HG03439 (cell line): Measurements from ENCODE around the gene STXBP5L.
"Not testable (repeated sequence)": the region's sequence is repeated elsewhere in the genome, so short reads cannot be mapped to it uniquely, and the experiment has no call there.

Experiments
- ATAC-seq: cut with Tn5 transposase; IDR thresholded peaks from one replicate; pipeline ENCODE4 v1.9.1; 2021; ENCODE audit warnings: mild to moderate bottlenecking, moderate library complexity; ENCODE audit not compliant: unreplicated experiment

The STXBP5L gene

DNA sequence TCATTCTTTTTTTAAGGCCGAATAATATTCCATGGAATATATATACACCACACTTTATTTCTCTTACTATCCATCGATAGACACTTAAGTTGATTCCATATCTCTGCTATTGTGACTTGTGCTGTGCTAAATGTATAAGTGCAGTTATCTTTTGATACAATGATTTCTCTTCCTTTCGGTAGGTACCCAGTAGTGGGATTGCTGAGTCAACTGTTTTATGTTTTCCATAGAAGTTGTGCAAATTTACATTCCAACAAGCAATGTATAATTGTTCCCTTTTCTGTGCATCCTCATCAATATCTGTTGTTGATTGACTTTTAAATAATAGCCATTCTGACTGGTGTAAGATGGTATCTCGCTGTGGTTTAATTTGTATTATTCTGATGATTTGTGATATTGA is 81.0 kb downstream of the STXBP5L start:
- no peak for ATAC-seq

DNA sequence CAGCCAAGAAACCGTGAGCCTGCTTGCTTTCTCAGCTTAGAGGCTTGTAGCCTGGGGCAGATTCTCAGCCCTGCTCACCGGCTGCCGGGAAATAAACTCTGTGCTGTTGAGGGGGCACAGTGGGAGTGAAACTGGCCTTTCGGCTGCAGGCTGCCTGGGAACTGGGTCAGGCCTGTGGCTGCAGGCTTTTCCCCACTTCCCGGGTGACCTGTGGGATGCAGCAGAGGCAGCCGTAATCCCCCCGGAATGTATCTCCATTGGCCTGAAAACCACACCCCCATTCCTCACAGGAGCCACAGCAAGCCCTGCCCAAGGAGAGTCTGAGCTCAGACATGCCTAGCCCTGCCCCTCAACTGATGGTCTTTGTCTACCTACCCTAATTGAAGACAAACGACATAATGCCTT is 110.9 kb downstream of the STXBP5L start:
- no peak for ATAC-seq

DNA sequence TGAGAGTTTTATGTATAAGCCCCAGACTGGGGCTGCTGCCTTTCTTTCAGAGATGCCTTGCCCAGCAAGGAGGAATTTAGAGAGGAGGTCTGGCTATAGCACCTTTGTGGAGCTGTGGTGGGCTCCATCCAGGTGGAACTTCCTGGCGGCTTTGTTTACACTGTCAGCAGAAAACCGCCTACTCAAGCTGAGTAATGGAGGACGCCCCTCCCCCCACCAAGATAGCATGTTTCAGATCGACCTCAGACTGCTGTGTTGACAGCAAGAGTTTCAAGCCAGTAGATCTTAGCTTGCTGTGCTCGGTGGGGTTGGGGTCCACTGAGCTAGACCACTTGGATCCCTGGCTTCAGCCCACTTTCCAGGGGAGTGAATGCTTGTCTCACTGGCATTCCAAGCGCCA is 155.6 kb downstream of the STXBP5L start:
- ATAC-seq: no peak

DNA sequence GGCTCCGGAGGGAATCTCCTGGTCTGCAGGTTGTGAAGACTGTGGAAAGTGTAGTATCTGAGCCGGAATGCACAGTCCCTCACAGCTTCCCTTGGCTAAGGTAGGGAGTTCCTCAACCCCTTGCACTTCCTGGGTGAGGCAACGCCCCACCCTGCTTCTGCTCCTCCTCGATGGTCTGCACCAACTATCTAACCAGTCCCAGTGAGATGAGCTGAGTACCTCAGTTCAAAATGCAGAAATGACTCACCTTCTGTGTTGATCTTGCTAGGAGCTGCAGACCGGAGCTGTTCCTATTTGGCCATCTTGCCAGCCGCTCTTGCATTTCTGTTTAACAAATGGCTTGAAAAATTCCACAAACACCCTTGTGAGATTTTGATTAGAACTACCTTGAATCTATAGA is 156.1 kb downstream of the STXBP5L start:
- ATAC-seq: no peak

DNA sequence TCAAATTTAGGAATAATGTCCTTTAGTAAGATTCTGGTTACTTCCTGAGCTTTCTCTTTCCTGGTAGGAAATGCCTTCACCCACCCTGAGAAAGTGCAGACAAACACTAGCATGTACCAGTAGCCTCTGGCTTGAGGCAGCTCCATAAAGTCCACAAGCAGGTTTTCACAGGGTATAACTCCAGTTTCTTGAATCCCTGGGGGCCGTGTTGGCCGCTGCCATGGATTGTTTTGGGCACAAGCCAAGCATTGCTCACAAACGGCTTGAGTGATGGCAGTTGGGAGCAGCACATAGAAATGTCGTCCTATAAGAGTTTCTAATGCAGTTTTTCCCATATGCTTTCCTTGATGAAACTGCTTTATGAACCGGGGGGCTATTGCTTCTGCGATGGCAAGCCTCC is 164.1 kb downstream of the STXBP5L start:
- ATAC-seq: no peak

DNA sequence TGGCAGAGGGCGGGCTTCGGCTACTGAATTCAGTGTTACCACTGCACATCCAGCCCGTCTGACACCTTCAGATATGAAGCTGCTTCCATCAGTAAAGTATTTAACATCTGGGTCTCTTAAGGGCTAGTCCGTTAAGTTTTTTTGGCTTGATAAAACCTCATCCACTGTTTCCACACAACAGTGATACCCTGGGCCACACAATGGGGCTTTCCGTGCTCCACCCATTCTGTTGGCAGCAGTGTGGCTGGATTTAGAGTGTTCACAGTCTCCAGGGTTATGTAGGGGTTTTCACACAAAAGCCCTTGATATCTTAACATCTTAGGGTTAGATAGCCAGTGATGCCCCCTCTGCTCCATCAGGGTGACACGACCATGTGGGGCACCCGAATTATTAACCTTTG is 165.0 kb downstream of the STXBP5L start:
- no peak for ATAC-seq

DNA sequence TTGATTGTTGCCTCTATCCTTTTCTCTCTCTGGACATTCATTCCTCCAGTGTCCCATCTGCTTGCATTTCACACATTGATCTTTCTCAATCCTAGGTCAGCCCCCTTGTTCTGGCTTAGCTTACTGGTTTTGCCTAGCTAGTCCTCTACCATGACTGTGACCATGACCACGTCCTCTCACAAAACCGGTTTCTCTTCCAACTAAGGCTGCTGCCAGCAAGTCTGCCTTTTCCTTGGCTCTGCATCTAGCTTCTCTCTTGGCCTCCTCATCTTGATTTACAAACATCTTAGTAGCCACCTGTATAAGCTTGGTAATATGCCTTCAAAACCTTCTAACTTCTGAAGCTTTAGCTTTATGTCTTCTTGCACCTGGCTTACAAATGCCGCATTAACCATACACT is 167.2 kb downstream of the STXBP5L start:
- no peak for ATAC-seq

DNA sequence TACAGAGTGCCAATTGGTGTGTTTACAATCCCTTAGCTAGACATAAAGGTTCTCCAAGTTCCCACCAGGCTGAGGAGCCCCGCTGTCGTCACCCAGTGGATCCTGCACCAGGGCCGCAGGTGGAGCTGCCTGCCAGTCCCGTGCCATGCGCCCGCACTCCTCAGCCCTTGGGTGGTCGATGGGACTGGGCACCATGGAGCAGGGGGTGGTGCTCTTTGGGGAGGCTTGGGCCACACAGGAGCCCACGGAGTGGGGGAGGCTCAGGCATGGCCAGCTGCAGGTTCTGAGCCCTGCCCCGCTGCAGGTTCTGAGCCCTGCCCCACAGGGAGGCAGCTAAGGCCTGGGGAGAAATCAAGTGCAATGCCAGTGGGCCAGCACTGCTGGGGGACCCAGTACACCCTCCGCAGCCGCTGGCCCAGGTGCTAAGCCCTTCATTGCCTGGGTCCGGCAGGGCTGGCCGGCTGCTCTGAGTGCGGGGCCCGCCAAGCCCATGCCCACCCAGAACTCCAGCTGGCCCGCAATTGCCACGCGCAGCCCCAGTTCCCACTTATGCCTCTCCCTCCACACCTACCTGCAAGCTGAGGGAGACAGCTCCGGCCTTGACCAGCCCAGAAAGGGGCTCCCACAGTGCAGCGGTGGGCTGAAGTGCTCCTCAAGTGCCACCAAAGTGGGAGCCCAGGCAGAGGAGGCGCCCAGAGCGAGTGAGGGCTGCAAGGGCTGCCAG is 170.5 kb downstream of the STXBP5L start:
- ATAC-seq: not testable (repeated sequence)

DNA sequence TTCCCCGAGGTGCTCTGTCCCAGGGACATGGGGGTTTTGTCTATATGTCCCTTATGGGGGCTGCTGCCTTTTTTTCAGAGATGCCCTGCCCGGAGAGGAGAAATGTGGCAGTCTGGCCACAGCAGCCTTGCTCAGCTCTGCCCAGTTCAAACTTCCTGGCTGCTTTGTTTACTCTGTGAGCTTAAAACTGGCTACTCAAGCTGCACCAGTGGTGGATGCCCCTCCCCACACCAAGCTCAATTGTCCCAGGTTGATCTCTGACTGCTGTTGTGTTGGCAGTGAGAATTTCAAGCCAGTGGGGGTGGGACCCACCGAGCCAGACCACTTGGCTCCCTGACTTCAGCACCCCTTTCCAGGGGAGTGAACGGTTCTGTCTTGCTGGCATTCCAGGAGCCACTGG is 188.9 kb downstream of the STXBP5L start:
- ATAC-seq: no peak

DNA sequence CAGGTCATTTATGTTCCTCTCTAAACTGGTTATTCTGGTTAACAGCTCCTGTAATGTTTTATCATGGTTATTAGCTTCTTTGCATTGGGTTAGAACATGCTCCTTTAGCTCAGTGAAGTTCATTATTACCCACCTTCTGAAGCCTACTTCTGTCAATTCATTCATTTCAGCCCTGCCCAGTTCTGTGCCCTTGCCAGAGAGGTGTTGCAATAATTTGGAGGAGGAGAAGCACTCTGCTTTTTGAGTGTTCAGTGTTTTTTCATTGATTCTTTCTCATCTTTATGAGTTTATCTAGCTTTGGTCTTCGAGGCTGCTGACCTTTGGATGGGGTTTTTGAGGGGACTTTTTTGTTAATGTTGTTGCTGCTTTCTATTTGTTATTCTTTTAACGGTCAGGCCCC is 203.1 kb downstream of the STXBP5L start:
- not testable (repeated sequence) for ATAC-seq

DNA sequence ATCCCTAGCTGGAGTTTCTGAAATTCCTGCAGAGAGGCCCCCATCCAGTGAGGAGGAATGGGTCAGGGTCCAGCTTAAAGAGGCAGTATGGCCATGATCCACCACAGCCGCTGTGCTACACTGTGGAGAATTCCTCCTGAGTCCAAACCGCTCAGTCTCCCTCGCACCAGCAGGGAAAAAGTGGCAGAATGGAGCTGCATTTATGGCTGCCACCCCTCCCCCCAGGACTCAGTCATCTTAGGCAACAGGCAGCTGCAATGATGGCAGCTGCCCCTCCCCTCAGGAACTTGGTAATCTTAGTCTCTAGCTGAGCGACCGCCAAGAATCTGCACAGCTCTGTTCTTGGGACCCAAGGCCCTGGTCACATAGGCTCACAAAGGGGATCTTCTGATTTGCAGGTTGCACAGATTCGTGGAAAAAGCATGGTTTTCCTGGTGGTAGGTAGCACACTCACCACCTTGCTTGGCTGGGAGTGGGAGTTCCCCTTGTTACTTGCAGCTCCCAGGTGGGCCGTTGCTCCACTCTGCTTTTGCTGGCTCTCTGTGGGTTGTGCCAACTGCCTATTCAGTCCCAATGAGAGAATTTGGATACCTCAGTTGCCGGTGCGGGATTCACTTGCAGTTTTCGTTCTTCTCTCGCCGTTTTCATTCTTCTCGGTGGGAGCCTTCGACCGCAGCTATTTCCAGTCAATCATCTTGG is 204.1 kb downstream of the STXBP5L start:
- no peak for ATAC-seq

DNA sequence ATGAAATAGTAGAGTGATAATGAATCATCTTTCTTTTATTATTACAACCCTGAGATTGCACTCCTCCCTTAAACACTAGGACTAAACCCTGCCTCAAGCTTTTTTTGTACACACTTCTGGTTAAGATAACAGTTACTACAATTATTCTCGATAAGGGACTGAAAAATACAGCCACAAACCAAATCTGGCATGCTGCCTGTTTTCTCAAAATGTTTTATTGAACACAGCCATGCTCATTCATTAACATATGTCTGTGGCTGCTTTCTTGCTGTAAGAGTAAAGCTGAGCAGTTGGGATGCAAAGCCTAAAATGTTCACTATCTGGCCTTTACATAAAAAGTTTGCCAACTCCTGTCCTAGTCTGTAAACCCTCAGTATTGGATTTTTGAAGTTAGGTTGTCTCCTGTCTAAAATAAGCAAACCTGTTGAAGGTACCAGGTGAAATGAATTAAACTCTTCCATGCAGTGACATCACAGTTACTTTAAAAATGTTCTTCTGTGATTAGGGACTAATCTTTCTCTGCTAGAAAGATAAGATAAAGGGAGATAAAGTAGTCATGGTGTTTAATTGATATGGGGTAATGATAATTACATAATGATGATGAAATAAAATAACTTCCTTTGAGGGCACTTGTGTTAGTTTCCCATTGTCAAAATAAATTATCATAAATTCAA is 218.2 kb downstream of the STXBP5L start:
- no peak for ATAC-seq

DNA sequence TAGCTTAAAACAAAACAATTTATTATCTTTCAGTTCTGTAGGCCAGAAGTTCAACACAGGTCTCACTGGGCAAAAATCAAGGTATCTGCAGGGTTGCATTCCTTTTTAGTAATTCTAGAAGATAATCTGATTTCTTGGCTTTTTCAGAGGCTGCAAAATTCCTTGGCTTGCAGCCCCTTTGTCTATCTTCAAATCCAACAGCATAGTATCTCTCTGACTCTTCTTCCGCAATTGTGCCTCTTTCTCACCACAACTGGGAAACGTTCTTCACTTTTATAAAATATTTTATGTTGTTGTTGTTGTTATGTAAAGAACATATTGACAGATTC is 218.7 kb downstream of the STXBP5L start:
- ATAC-seq: no peak

DNA sequence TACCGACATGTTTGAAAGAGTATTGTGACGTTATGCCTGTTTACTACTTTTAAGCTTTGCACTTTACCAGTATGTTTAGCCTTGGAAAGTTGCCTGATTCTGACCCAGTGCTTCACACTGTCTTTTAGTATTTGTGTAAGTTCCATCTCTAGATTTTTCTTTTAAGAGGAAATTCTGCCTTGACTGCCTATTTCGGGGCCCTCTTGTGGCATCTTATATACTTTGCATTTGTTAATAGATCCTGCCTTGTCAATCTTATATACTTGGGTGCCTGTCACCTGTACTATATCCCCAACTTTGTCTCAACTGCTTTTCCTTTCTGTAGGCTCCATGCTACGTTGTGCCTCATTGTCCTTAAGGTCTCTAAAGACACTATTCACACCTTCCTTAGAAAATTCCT is 244.6 kb downstream of the STXBP5L start:
- no peak for ATAC-seq

DNA sequence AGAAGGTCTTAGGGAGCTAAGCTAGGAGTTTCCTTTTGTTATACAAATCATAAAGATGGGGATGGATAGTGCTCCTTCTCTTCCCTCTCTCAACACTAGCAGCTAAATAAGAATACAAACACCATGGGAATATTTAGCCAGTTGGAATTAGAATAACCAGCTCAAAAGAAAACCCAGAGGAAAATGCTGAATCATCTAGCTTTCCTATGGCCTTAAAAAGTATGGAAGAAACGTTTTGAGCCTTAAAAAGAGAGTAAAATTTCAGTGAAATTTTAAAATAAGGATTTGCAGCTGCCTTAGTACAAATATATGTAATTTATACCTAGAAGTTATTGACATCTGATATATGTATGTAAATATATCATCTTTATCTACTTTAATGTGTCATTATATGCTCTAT is 245.8 kb downstream of the STXBP5L start:
- no peak for ATAC-seq

DNA sequence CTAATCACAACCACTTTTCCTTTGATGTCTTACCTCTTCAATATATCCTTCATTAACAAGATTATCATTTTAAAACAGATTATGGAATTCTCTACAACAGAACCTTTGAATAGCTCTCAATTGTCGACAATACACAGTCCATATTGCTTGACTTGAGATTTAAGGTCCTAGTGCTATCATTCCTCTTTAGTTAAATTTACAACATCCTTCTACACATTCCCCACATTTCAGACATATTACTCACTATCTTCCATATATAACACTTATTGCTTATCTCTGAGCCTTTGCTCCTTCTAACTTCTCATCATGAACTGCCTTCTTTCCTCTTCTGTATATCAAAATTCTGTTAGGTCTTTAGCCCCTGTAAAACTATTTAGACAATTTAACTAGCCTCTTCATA is 247.0 kb downstream of the STXBP5L start:
- ATAC-seq: no peak

DNA sequence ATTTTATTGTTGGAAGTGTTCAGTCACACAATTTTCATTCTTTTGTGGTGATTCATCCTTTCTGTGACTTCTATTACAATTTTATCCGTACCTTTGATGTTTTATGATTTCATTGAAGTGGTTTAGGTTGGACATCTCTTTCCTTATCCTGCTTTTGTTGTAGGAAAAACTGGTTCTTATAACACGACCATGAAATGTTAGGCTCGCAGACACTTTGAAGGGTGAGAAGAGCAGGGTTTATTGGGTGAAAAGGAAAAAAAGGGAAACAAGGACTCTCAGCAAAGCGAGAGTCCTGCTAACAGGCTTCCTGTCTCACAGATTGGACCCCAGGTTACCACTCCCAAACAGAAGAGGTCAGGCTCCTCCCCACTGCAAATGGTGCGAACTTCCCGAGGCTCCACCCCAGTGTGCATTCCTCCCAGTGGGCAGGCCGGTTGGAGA is 257.4 kb downstream of the STXBP5L start:
- no peak for ATAC-seq

DNA sequence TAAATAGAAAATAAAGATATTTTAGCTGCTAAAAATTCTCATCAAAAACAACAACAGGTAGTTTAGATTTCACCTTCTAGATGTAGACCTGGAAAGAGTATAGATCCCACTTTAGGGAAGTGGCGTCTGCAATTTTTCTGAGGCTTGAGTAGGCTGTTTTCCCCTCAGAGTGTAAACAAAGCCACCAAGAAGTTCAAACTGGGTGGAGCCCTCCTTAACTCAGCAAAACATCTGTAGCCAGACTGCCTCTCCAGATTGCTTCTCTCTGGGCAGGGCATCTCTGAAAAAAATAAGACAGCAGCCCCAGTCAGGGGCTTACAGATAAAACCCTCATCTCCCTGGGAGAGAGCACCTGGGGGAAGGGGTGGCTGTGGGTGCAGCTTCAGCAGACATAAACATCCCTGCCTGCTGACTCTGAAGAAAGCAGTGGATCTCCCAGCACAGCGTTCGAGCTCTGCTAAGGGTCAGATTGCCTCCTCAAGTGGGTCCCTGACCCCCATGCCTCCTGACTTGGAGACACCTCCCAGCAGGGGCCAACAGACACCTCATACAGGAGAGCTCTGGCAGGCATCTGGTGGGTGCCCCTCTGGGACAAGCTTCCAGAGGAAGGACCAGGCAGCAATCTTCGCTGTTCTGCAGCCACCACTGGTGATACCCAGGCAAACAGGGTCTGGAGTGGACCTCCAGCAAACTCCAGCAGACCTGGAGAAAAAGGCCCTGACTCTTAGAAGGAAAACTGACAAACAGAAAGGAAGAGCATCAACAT is 259.6 kb downstream of the STXBP5L start:
- ATAC-seq: no peak

DNA sequence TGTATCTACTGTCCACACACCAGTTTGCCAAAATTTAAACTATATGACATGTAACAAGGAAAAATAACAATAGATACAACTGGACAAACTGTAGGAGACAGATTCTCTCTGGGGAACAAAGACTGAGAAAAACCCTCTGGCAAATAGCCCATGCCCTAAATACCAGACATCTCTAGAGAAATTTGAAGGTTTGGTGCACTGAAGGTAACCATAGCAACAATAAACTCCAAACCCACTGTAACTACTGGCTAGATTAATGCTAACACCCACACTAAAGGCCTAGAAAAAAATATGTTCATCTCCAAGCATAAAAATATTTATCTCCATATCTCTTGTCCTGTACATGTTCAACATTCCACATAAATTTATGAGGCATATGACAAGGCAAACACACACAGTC is 267.1 kb downstream of the STXBP5L start:
- ATAC-seq: no peak

DNA sequence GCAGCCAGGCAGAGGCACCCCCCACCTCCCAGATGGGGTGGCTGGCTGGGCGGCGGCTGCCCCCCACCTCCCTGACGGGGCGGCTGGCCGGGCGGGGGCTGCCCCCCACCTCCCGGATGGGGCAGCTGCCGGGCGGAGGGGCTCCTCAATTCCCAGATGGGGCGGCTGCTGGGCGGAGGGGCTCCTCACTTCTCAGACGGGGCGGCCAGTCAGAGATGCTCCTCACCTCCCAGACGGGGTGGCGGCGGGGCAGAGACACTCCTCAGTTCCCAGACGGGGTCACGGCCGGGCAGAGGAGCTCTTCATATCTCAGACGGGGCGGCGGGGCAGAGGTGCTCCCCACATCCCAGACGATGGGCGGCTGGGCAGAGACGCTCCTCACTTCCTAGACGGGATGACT is 282.6 kb downstream of the STXBP5L start:
- ATAC-seq: not testable (repeated sequence)

DNA sequence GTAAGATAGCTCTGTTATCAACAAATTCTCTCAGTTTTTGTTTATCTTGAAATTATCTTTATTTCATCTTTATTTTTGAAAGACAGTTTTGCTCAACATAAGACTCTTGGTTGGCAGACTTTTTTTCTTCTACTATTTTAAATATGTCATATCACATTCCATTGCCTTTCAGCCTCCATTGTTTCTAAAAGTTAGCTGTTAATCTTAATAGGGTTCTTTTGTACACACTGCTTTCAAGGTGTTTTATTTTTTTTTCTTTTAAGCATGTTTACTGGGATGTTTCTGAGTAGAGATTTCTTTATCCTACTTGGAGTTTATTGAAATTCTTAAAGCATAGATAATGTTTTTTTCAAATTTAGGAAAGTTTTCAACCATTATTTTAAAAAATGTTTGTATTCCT is 294.6 kb downstream of the STXBP5L start:
- ATAC-seq: no peak
